WERI-Rb-1 (cell line): ENCODE measurements around the gene DIAPH2.

Experiments used
- DNase-seq: peaks from one replicate; pipeline ENCODE4 v3.0.0-alpha.2; 2020
- H3K27ac ChIP-seq: fragments of 250-450 bp; sonication (Bioruptor Pico); 2 replicates; pipeline ENCODE4 v1.5.1; 2020; ENCODE audit warnings: mild to moderate bottlenecking, moderate library complexity
- H3K27me3 ChIP-seq: fragments of 250-450 bp; sonication (Bioruptor Pico); 2 replicates; pipeline ENCODE4 v1.5.1; 2021; ENCODE audit warnings: mild to moderate bottlenecking, low read depth, moderate library complexity; ENCODE audit not compliant: insufficient read depth, severe bottlenecking
- H3K36me3 ChIP-seq: fragments of 250-450 bp; sonication (Bioruptor Pico); 2 replicates; pipeline ENCODE4 v1.5.1; 2020; ENCODE audit warnings: mild to moderate bottlenecking, moderate library complexity
- H3K4me3 ChIP-seq: 2 replicates; pipeline ENCODE4 v1.5.1; 2011; ENCODE audit warnings: low read depth, mild to moderate bottlenecking, control low read depth, low read length
- H3K9me3 ChIP-seq: fragments of 250-450 bp; sonication (Bioruptor Pico); 2 replicates; pipeline ENCODE4 v1.5.1; 2021; ENCODE audit warnings: mild to moderate bottlenecking, moderate library complexity; ENCODE audit not compliant: severe bottlenecking
- TF ChIP-seq, protein P1 (sequence below): IDR thresholded peaks from 2 replicates; pipeline ENCODE4 v1.5.1; 2011; ENCODE audit warnings: low read depth, mild to moderate bottlenecking, control low read depth, inconsistent platforms, low read length

Gene DIAPH2

DNA sequence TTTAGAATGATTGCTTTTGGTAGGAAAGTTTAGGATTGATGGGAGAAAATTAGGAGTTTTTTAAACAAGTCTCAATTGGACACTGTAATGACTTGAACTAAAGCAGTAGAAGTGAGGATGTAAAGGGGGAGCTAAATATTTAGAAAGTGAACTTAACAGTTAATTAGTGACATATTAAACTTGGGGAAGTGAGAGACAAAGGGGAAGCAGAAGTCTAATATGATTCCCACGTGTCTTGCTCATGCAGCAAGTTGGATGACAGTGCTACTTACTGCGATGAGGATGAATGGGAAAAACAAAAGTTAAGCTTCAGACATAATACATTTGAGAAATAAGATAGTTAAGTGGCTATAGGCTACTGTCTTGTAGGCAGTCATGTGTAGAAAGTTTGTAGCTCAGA, 309.5 kb downstream of the DIAPH2 start:
- DNase-seq, result no peak
- Histone ChIP-seq H3K36me3 (no peaks in the 10 kb centered on the region), H3K9me3 (no peaks in the 10 kb centered on the region), H3K27ac (no peak overlapping the region), H3K27me3 (no peaks in the 10 kb centered on the region), H3K4me3 (no peak overlapping the region)
- TF ChIP-seq, protein P1, sequence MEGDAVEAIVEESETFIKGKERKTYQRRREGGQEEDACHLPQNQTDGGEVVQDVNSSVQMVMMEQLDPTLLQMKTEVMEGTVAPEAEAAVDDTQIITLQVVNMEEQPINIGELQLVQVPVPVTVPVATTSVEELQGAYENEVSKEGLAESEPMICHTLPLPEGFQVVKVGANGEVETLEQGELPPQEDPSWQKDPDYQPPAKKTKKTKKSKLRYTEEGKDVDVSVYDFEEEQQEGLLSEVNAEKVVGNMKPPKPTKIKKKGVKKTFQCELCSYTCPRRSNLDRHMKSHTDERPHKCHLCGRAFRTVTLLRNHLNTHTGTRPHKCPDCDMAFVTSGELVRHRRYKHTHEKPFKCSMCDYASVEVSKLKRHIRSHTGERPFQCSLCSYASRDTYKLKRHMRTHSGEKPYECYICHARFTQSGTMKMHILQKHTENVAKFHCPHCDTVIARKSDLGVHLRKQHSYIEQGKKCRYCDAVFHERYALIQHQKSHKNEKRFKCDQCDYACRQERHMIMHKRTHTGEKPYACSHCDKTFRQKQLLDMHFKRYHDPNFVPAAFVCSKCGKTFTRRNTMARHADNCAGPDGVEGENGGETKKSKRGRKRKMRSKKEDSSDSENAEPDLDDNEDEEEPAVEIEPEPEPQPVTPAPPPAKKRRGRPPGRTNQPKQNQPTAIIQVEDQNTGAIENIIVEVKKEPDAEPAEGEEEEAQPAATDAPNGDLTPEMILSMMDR, result no peak

DNA sequence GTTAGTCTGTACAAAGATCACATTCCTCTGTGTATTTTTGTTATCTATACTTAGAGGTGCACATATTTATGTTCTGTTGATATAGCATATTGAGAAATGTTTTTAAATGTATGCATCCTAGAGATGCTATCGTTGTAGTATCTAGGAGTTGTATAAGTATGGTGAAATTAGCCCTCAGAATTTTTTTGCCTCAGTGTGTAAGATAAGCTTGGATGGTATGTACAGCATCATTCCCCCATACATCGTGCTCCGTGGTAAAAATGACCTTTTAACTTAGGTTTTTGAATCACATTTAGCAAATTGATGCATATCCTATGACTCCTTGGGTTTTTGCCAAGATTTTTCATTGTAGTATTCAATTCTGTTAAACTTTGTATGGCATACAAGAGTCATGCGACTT, 312.6 kb downstream of the DIAPH2 start:
- H3K36me3 ChIP-seq, result no peaks in the 10 kb centered on the region
- H3K27ac ChIP-seq, result no peak overlapping the region
- no peaks in the 10 kb centered on the region for H3K27me3 ChIP-seq
- no peak for DNase-seq
- no peak overlapping the region for H3K4me3 ChIP-seq
- TF ChIP-seq, protein P1, result no peak
- H3K9me3 ChIP-seq, result no peaks in the 10 kb centered on the region

DNA sequence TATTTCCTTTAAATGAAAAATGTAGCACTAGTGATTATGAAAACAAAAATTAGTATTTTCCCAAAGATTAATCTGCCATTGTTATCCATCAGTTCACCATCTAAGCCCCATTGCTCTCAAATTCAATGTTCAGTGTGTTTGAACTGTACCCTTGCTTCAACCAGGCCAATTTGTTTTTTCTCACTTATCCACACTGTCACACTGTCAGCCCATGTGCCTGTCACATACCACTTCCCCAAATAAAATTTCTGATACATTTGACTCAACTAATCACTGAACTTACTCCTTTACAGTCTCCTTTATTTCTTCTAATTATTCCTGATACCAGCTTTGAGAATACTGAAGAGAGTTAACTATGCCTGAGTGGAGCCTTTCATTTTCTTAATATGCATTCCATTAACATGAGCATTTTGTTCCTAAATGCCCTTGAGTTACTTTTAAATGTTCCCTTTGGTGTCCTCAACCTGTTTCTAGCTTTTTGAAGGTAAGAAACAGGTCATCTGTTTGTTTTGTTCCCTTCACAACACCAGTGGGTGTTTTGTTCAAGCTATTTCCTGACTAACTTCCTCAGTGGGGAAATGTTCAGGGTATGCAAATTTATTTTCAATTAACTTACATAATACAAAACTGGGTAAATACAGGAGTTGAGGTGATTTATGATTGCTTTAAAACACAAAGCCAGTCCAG, 316.2 kb downstream of the DIAPH2 start:
- Histone ChIP-seq H3K9me3 (no peaks in the 10 kb centered on the region), H3K4me3 (no peak overlapping the region), H3K36me3 (no peaks in the 10 kb centered on the region), H3K27ac (no peak overlapping the region), H3K27me3 (no peaks in the 10 kb centered on the region)
- no peak for DNase-seq
- TF ChIP-seq, protein P1, result no peak

DNA sequence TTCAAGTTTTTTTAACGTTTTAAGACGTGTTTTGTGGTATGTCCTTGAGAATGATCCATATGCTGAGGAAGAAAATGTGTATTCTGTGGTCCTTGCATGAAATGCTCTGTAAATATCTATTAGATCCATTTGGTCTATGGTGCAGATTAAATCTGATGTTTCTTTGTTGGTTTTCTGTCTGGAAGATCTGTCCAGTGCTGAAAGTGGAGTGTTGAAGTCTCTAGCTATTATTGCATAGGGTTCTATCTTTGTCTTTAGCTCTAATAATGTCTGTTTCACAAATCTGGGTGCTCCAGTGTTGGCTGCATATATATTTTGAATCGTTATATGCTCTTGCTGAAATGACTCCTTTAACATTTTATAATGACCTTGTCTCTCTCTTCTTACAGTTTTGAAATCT, 321.5 kb downstream of the DIAPH2 start:
- H3K4me3 ChIP-seq, result no peak overlapping the region
- H3K9me3 ChIP-seq, result no peaks in the 10 kb centered on the region
- H3K27me3 ChIP-seq, result no peaks in the 10 kb centered on the region
- TF ChIP-seq, protein P1, result no peak
- DNase-seq, result no peak
- H3K36me3 ChIP-seq, result no peaks in the 10 kb centered on the region
- H3K27ac ChIP-seq, result no peak overlapping the region

DNA sequence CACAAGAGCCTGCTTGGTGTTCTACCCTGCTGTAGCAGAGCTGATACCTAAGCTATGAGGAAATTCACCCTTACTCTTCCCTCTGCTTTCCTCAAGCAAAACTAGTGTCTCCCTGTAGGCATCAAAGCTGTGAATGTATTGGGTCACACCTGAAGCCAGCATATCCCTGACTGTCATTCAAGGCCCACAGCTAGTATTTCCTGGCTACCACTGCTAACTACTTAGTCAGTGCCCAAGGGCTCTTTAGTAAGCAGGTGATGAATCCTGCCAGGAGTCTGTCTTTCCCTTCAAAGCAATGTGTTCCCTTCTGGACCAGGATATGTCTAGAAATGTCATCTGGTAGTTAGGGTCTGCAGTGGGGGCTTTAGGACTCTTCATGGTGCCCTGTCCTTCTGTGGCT, 324.7 kb downstream of the DIAPH2 start:
- TF ChIP-seq, protein P1, result no peak
- Histone ChIP-seq H3K36me3 (no peaks in the 10 kb centered on the region), H3K27me3 (no peaks in the 10 kb centered on the region), H3K27ac (no peak overlapping the region), H3K9me3 (no peaks in the 10 kb centered on the region), H3K4me3 (no peak overlapping the region)
- no peak for DNase-seq

DNA sequence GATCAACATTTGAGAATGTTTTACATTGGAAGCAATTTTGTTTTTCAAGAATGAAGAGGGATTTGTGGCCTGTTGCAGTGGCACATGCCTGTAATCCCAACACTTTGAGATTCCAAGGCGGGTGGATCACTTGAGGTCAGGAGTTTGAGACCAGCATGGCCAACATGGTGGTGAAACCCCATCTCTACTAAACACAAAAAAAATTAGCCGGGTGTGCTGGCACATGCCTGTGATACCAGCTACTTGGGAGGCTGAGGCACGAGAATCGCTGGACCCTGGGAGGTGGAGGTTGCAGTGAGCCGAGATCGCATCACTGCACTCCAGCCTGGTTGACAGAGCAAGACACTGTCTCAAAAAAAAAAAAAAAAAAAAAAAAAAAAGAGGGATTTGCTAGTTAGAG, 326.9 kb downstream of the DIAPH2 start:
- TF ChIP-seq, protein P1, result no peak
- Histone ChIP-seq H3K4me3 (no peak overlapping the region), H3K36me3 (no peaks in the 10 kb centered on the region)

More for the DNA sequence above, 326.9 kb downstream of the DIAPH2 start:
- Histone ChIP-seq H3K27ac (no peak overlapping the region), H3K27me3 (no peaks in the 10 kb centered on the region), H3K9me3 (no peaks in the 10 kb centered on the region)
- no peak for DNase-seq
